Esophagus muscularis mucosa (tissue), 3 donors: ENCODE measurements around the gene FTCD.

Experiments
- CTCF ChIP-seq, 3 experiments: fragments of 200-600 bp in 2 of 3; fragments of 450-650 bp in 1 of 3; sonication (generic) in 2 of 3; IDR thresholded peaks; one replicate each; pipeline ENCODE4 v1.5.1; 2017 to 2019; ENCODE audit warnings: antibody characterized with exemption in 3 of 3, mild to moderate bottlenecking in 2 of 3, moderate library complexity in 1 of 3
- POLR2A ChIP-seq: fragments of 450-650 bp; IDR thresholded peaks from one replicate; pipeline ENCODE4 v1.6.1; 2017; ENCODE audit warnings: antibody characterized with exemption, moderate library complexity, mild to moderate bottlenecking, low read depth

GRCh38 chr21:46181436-46181835 lies 26.1 kb upstream of the FTCD start:
- no peak for TF ChIP-seq CTCF (IDR thresholded peaks at IDR 0.05)
- no peak for TF ChIP-seq POLR2A
